GM23248 (cell line): ENCODE results near the gene MMP10. TPM values are rescaled to one million over a fixed set of nuclear protein-coding genes. Genes with fewer than 3 reads are reported as not detected.

Experiments
- DNase-seq: peaks from one replicate; pipeline ENCODE4 v3.0.0-alpha.2; 2015
- H2AFZ ChIP-seq: fragments of 200-600 bp; sonication (generic); 2 replicates; pipeline ENCODE4 v1.6.1; 2016; ENCODE audit warnings: antibody characterized with exemption
- H3F3A ChIP-seq: fragments of 200-600 bp; sonication (generic); 2 replicates; pipeline ENCODE4 v1.6.1; 2016; ENCODE audit warnings: mild to moderate bottlenecking, antibody characterized with exemption, mixed run types; ENCODE audit not compliant: insufficient read depth
- H3K27ac ChIP-seq: fragments of 200-600 bp; sonication (generic); 2 replicates; pipeline ENCODE4 v1.5.1; 2016; ENCODE audit warnings: mild to moderate bottlenecking
- H3K27me3 ChIP-seq: fragments of 200-600 bp; sonication (generic); replicated peaks from 2 replicates; pipeline ENCODE4 v1.6.1; 2016; ENCODE audit warnings: mild to moderate bottlenecking; ENCODE audit not compliant: insufficient read depth
- H3K36me3 ChIP-seq: fragments of 200-600 bp; sonication (generic); 2 replicates; pipeline ENCODE4 v1.6.1; 2016; ENCODE audit warnings: low read depth, mild to moderate bottlenecking
- H3K4me1 ChIP-seq: fragments of 200-600 bp; sonication (generic); 2 replicates; pipeline ENCODE4 v1.6.1; 2016; ENCODE audit warnings: mild to moderate bottlenecking; ENCODE audit not compliant: insufficient read depth
- H3K4me2 ChIP-seq: fragments of 200-600 bp; sonication (generic); one replicate; pipeline ENCODE4 v1.6.1; 2016; ENCODE audit warnings: mild to moderate bottlenecking; ENCODE audit not compliant: unreplicated experiment
- H3K4me3 ChIP-seq: fragments of 200-600 bp; sonication (generic); 2 replicates; pipeline ENCODE4 v1.5.1; 2016; ENCODE audit warnings: mild to moderate bottlenecking
- H3K79me2 ChIP-seq: fragments of 200-600 bp; sonication (generic); 2 replicates; pipeline ENCODE4 v1.6.1; 2016; ENCODE audit warnings: mild to moderate bottlenecking; ENCODE audit not compliant: insufficient read depth
- H3K9ac ChIP-seq: fragments of 200-600 bp; sonication (generic); 2 replicates; pipeline ENCODE4 v1.6.1; 2016; ENCODE audit warnings: mild to moderate bottlenecking
- H3K9me2 ChIP-seq: fragments of 200-600 bp; sonication (generic); 2 replicates; pipeline ENCODE4 v1.6.1; 2016; ENCODE audit warnings: mixed run types, mild to moderate bottlenecking, moderate library complexity; ENCODE audit not compliant: insufficient read depth
- H3K9me3 ChIP-seq: fragments of 200-600 bp; sonication (generic); one replicate; pipeline ENCODE4 v1.6.1; 2017; ENCODE audit warnings: low read depth
- H4K20me1 ChIP-seq: fragments of 200-600 bp; sonication (generic); 2 replicates; pipeline ENCODE4 v1.6.0; 2016; ENCODE audit not compliant: insufficient read depth
- EZH2 ChIP-seq: fragments of 200-600 bp; sonication (generic); IDR thresholded peaks from 2 replicates; pipeline ENCODE4 v1.6.1; 2018; ENCODE audit warnings: antibody characterized with exemption, mild to moderate bottlenecking; ENCODE audit not compliant: insufficient read depth, poor library complexity, severe bottlenecking
- EZH2phosphoT487 ChIP-seq: fragments of 200-600 bp; sonication (generic); IDR thresholded peaks from 2 replicates; pipeline ENCODE4 v1.6.1; 2018; ENCODE audit warnings: antibody characterized with exemption, moderate library complexity, mild to moderate bottlenecking, low read depth; ENCODE audit not compliant: insufficient read depth
- WGBS, 2 experiments: methylation state at CpG; one replicate each; pipeline ENCODE4 v1.1.6; 2015 to 2017; ENCODE audit warnings: low lambda C conversion rate in 2 of 2, low coverage in 1 of 2; ENCODE audit errors: missing lambda C conversion rate in 2 of 2; 5-methylcytosine and 5-hydroxymethylcytosine counted together
- in situ Hi-C: fragments of 300-500 bp; cut with MboI; formaldehyde crosslinking; loops from 2 replicates; pipeline ENCODE4 v1.15.0; 2020
- polyA plus RNA-seq: library from polyadenylated mRNA; unstranded; fragments of >200 nt; fragmentation: Nextera tagmentation; extraction: Ambion mirVana; gene quantifications from 2 replicates; pipeline ENCODE4 v1.2.1, GENCODE V29; 2016
- total RNA-seq: library from RNA; depleted of rRNA; stranded (reverse); fragments of >200 nt; shearing (Covaris generic); gene quantifications from 2 replicates; pipeline ENCODE4 v1.2.3, GENCODE V29; 2014

MMP10 gene
- total and polyA plus RNA-seq, 2 experiments from 2014 or later: 0.97 to 1.1 TPM

DNA sequence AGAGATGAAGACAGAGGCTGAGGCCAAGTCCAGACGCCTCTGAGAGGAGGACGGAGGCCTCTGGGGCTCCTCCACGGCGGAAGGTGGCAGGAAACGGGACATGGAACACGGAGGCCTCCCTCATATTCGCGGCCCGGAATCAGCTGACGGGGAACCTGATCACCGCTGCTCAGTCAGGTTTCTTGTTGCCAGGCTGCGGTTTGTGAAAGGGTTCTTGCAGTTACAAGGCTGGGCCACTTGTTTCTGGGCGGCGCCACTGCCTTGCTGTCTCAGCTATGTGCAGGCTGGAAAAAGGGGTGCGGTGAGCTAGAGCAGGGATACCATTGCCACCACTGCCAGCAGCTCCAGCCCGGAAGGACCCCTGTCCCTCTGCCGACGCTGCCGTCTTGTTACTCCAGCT, 27.5 kb upstream of the MMP10 start:
- no peaks in the 10 kb centered on the region for H4K20me1 ChIP-seq
- H3K4me1 ChIP-seq: peaks cover 13% of the 10 kb centered on the region
- no peaks in the 10 kb centered on the region for H3K9me2 ChIP-seq
- peaks cover 2% of the 10 kb centered on the region; the same call in 1 of the 2 replicates for H3F3A ChIP-seq
- no peak overlapping the region for H3K4me3 ChIP-seq
- H3K27me3 ChIP-seq: no peaks in the 10 kb centered on the region
- H3K4me2 ChIP-seq: no peak overlapping the region
- no peak overlapping the region for H3K9ac ChIP-seq
- no peaks in the 10 kb centered on the region for H3K36me3 ChIP-seq
- 74 to 82% methylated on average over 18 to 19 of the region's 19 CpGs for WGBS, 2 experiments
- H3K9me3 ChIP-seq: no peaks in the 10 kb centered on the region
- peak; percentile 27 for DNase-seq
- in situ Hi-C loops: loop anchor here (25.0 kb wide), 1 partner anchor 254 kb away; no protein-coding TSS in a partner anchor
- no peak overlapping the region for H2AFZ ChIP-seq
- no peak overlapping the region for H3K27ac ChIP-seq
- H3K79me2 ChIP-seq: no peaks in the 10 kb centered on the region
- TF ChIP-seq EZH2phosphoT487 (no peak), EZH2 (no peak)

DNA sequence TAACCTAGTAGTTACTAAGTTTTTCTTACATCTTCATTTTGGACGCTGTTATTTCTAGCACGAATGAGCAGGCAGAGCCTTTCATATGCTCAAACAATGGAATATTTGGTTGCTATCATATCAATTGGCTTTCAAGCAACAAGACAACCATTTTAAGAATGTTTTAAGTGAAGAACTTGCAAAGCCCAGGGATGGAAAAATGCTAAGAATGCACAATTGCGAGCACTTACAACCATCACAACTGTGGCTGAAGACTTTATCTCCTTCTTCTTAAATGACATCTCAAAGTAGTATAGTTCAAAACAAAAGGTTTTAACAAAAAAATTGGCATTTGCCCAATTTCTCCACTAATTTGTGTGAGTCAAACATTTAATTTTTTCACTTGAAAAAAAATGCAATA, 25.9 kb upstream of the MMP10 start:
- DNase-seq: peak; percentile 14
- peaks cover 27% of the 10 kb centered on the region for H3K4me1 ChIP-seq

DNA sequence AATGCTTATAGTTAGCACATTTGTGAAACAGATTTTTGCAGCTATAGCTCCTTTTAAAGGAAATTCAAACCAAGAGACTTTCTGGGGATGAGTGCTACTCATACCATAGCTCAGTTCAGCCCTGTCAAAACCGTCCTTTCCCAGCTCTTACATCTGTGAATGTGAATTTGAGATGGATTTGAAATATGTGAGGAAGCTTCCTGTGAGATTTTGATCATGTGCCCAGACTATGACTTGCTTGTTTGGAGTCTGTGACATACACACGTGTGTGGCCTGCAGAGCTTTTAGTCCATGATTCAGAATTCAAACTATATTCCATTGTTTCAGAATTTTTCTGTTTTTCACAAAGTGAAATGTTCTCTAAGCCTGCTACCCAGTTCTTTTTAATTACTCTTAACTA, 21.9 kb upstream of the MMP10 start:
- WGBS, 2 experiments: 0% methylated on average over 2 of the region's 2 CpGs
- Histone ChIP-seq H3K9me2 (no peaks in the 10 kb centered on the region), H3K4me2 (peak overlapping the region; percentile 41), H2AFZ (no peak overlapping the region), H3K4me3 (no peak overlapping the region), H3K27ac (peak overlapping the region; percentile 75), H4K20me1 (no peaks in the 10 kb centered on the region), H3F3A (peaks cover 37% of the 10 kb centered on the region), H3K36me3 (no peaks in the 10 kb centered on the region), H3K9ac (peak overlapping the region; percentile 23), H3K4me1 (peaks cover 60% of the 10 kb centered on the region), H3K79me2 (no peaks in the 10 kb centered on the region), H3K9me3 (no peaks in the 10 kb centered on the region), H3K27me3 (no peaks in the 10 kb centered on the region)
- in situ Hi-C loops: loop anchor here (25.0 kb wide), 1 partner anchor 260 kb away; no protein-coding TSS in a partner anchor
- peak; percentile 96 for DNase-seq
- no peak for TF ChIP-seq EZH2phosphoT487
- no peak for TF ChIP-seq EZH2

More for the DNA sequence above, 25.9 kb upstream of the MMP10 start:
- Histone ChIP-seq H3K36me3 (no peaks in the 10 kb centered on the region), H3K9me2 (no peaks in the 10 kb centered on the region), H2AFZ (no peak overlapping the region), H3K79me2 (no peaks in the 10 kb centered on the region), H3K4me2 (no peak overlapping the region), H3K9me3 (no peaks in the 10 kb centered on the region), H4K20me1 (no peaks in the 10 kb centered on the region), H3K4me3 (no peak overlapping the region), H3K9ac (no peak overlapping the region), H3K27me3 (no peaks in the 10 kb centered on the region), H3K27ac (no peak overlapping the region), H3F3A (peaks cover 16% of the 10 kb centered on the region)
- TF ChIP-seq EZH2phosphoT487 (no peak), EZH2 (no peak)
- WGBS, 2 experiments: 80 to 88% methylated on average over 3 of the region's 3 CpGs
- in situ Hi-C loops: loop anchor here (25.0 kb wide), 1 partner anchor 256 kb away; no protein-coding TSS in a partner anchor

DNA sequence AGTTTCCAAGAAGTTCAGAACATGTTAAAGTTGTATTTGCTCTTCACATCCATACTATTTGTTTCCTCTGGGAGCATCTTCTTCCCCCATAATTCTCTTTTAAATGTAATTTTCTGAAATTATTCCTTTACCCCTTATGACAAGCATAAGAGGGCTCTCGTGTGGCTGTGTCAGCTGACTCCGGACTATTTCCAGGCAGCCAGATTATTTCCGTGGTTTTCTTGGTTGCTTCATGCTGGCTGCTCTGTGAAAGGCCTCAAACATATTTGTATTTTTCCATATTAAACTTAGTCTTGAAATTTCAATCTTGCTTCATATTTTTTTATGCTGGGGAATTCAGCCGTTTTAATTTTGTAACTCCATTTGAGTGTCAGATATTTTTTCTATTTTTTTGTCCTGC, 20.3 kb upstream of the MMP10 start:
- Histone ChIP-seq H4K20me1 (no peaks in the 10 kb centered on the region), H3F3A (peaks cover 37% of the 10 kb centered on the region), H3K79me2 (no peaks in the 10 kb centered on the region), H3K27me3 (no peaks in the 10 kb centered on the region), H3K9me3 (no peaks in the 10 kb centered on the region), H3K4me2 (no peak overlapping the region), H3K9ac (no peak overlapping the region), H2AFZ (no peak overlapping the region; the same call in 1 of the 2 replicates), H3K36me3 (no peaks in the 10 kb centered on the region), H3K27ac (no peak overlapping the region), H3K9me2 (no peaks in the 10 kb centered on the region), H3K4me3 (no peak overlapping the region), H3K4me1 (peaks cover 52% of the 10 kb centered on the region)
- WGBS, 2 experiments: 39 to 42% methylated on average over 4 of the region's 4 CpGs
- peak; percentile 30 for DNase-seq
- in situ Hi-C loops: loop anchor here (25.0 kb wide), 1 partner anchor 262 kb away; no protein-coding TSS in a partner anchor
- TF ChIP-seq EZH2phosphoT487: no peak
- TF ChIP-seq EZH2: no peak
